Measurements from ENCODE around the gene ZNF133. TPM values are rescaled to one million over a fixed set of nuclear protein-coding genes. Genes with fewer than 3 reads are reported as not detected.

The ZNF133 gene
- total RNA-seq, 4 donors from 2014 or later: 12.7 to 24.3 (median 17.5) TPM

GRCh38 chr20:18310592-18310991 is 22.3 kb downstream of the ZNF133 start:
- no peak for DNase-seq
- H3K4me1 ChIP-seq: no peaks in the 10 kb centered on the region
- in situ Hi-C loops (cut with MboI; ENCODE audit: low pct_ligation_motif_present in 1 of 4, low pct_unique_long_range_greater_than_20kb in 1 of 4, low sequenced_read_pairs in 3 of 4): no loop called here

GRCh38 chr20:18312723-18313122 is 24.4 kb downstream of the ZNF133 start:
- H3K27ac ChIP-seq: no peak overlapping the region
- H3K9me3 ChIP-seq: no peaks in the 10 kb centered on the region
- no peak for DNase-seq
- intact Hi-C loops (cut with DNase I; ENCODE audit: low total_unique reads): no loop called here
- TF ChIP-seq POLR2A (IDR thresholded peaks at IDR 0.05): no peak
- no peak for TF ChIP-seq POLR2AphosphoS5 (IDR thresholded peaks at IDR 0.05)
- TF ChIP-seq CTCF (IDR thresholded peaks at IDR 0.05): no peak
- no peak for TF ChIP-seq EP300 (IDR thresholded peaks at IDR 0.05; ENCODE audit: low read depth)
- in situ Hi-C loops (cut with MboI; ENCODE audit: low pct_ligation_motif_present in 1 of 4, low pct_unique_long_range_greater_than_20kb in 1 of 4, low sequenced_read_pairs in 3 of 4): no loop called here
- peaks cover 0 to 14% (median 4%) of the 10 kb centered on the region in 4 donors for H3K36me3 ChIP-seq
- no peak overlapping the region for H3K4me3 ChIP-seq
- H3K27me3 ChIP-seq: no peaks in the 10 kb centered on the region
- 91 to 93% methylated on average over 9 of the region's 9 CpGs for WGBS, 2 donors (ENCODE audit: low coverage in 1 of 2)
- H3K4me1 ChIP-seq: no peaks in the 10 kb centered on the region

More at GRCh38 chr20:18310592-18310991, 22.3 kb downstream of the ZNF133 start:
- TF ChIP-seq POLR2A (IDR thresholded peaks at IDR 0.05) (no peak), EP300 (IDR thresholded peaks at IDR 0.05; ENCODE audit: low read depth) (no peak), POLR2AphosphoS5 (IDR thresholded peaks at IDR 0.05) (no peak), CTCF (IDR thresholded peaks at IDR 0.05) (no peak)
- Histone ChIP-seq H3K9me3 (no peaks in the 10 kb centered on the region), H3K4me3 (no peak overlapping the region), H3K27me3 (no peaks in the 10 kb centered on the region), H3K27ac (no peak overlapping the region), H3K36me3 (peaks cover 0 to 8% (median 3%) of the 10 kb centered on the region in 4 donors)
- intact Hi-C loops (cut with DNase I; ENCODE audit: low total_unique reads): no loop called here

GRCh38 chr20:18313411-18313810 is 25.1 kb downstream of the ZNF133 start:
- DNase-seq: no peak
- Histone ChIP-seq H3K27ac (no peak overlapping the region), H3K4me3 (no peak overlapping the region), H3K27me3 (no peaks in the 10 kb centered on the region), H3K36me3 (peaks cover 0 to 8% (median 4%) of the 10 kb centered on the region in 4 donors), H3K9me3 (no peaks in the 10 kb centered on the region), H3K4me1 (no peaks in the 10 kb centered on the region)
- no peak for TF ChIP-seq CTCF (IDR thresholded peaks at IDR 0.05)
- no peak for TF ChIP-seq POLR2AphosphoS5 (IDR thresholded peaks at IDR 0.05)
- no peak for TF ChIP-seq EP300 (IDR thresholded peaks at IDR 0.05; ENCODE audit: low read depth)
- no peak for TF ChIP-seq POLR2A (IDR thresholded peaks at IDR 0.05)
- in situ Hi-C loops (cut with MboI; ENCODE audit: low pct_ligation_motif_present in 1 of 4, low pct_unique_long_range_greater_than_20kb in 1 of 4, low sequenced_read_pairs in 3 of 4) (no loop called here), intact Hi-C loops (cut with DNase I; ENCODE audit: low total_unique reads) (no loop called here)
- 47% methylated on average over 1 of the region's 1 CpG; no CpG with 5 or more reads in 1 of the 2 donors for WGBS, 2 donors (ENCODE audit: low coverage in 1 of 2)

DNA sequence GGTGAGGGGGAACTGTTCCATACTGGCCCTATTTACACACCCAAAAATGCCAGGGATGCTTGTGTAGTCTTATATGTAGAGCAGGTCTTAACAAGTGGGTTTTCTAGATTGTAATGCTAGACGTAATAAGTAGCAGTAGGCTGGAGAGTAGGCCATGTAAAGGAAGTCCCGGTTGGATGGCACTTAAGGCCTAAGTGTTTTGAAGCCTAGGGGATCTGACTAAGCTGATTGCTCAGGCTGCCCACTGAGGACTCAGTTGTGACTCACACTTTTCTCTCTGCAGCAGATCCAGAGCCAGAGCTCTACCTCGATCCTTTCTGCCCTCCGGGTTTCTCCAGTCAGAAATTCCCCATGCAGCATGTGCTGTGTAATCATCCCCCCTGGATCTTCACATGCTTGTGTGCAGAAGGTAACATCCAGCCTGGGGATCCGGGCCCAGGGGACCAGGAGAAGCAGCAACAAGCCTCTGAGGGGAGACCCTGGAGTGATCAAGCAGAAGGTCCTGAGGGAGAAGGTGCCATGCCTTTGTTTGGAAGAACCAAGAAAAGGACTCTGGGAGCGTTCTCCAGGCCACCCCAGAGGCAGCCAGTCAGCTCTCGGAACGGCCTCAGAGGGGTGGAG is 26.6 kb downstream of the ZNF133 start:
- Histone ChIP-seq H3K27ac (no peak overlapping the region), H3K36me3 (peaks cover 0 to 8% (median 4%) of the 10 kb centered on the region in 4 donors), H3K9me3 (no peaks in the 10 kb centered on the region), H3K4me1 (no peaks in the 10 kb centered on the region), H3K4me3 (no peak overlapping the region), H3K27me3 (no peaks in the 10 kb centered on the region)
- 95 to 100% methylated on average over 2 to 8 of the region's 8 CpGs for WGBS, 2 donors (ENCODE audit: low coverage in 1 of 2)
- TF ChIP-seq POLR2A (IDR thresholded peaks at IDR 0.05) (no peak), POLR2AphosphoS5 (IDR thresholded peaks at IDR 0.05) (no peak), CTCF (IDR thresholded peaks at IDR 0.05) (no peak), EP300 (IDR thresholded peaks at IDR 0.05; ENCODE audit: low read depth) (no peak)
- in situ Hi-C loops (cut with MboI; ENCODE audit: low pct_ligation_motif_present in 1 of 4, low pct_unique_long_range_greater_than_20kb in 1 of 4, low sequenced_read_pairs in 3 of 4): no loop called here
- no peak for DNase-seq
- intact Hi-C loops (cut with DNase I; ENCODE audit: low total_unique reads): no loop called here

All from transverse colon (tissue), 4 donors.